Mesenchymal stem cell (in vitro differentiated cells and primary cell): ENCODE results near the gene EVC2.
A peak's percentile ranks its signal among the peaks of the same experiment; 100 is the strongest.

ENCODE experiments used
- DNase-seq: peaks from one replicate; pipeline ENCODE4 v3.0.0-alpha.2; 2013
- H2AFZ ChIP-seq: one replicate; pipeline ENCODE4 v1.6.1; 2013; ENCODE audit warnings: low read depth, mild to moderate bottlenecking, control low read depth, inconsistent platforms, low read length, moderate library complexity
- H2AK5ac ChIP-seq: 2 replicates; pipeline ENCODE4 v1.6.1; 2013; ENCODE audit warnings: low read length, moderate library complexity, mild to moderate bottlenecking, inconsistent platforms; ENCODE audit not compliant: severe bottlenecking
- H2BK120ac ChIP-seq: one replicate; pipeline ENCODE4 v1.6.1; 2013; ENCODE audit warnings: low read depth, mild to moderate bottlenecking, inconsistent platforms, low read length, moderate library complexity
- H2BK12ac ChIP-seq, 2 experiments: one replicate each; pipeline ENCODE4 v1.6.1; 2013; ENCODE audit warnings: inconsistent platforms in 2 of 2, low read length in 2 of 2, mild to moderate bottlenecking in 2 of 2, moderate library complexity in 2 of 2, control low read depth in 1 of 2
- H2BK15ac ChIP-seq: one replicate; pipeline ENCODE4 v1.6.1; 2013; ENCODE audit warnings: mild to moderate bottlenecking, low read depth, inconsistent platforms; ENCODE audit not compliant: poor library complexity, severe bottlenecking
- H2BK5ac ChIP-seq: 2 replicates; pipeline ENCODE4 v1.6.1; 2013; ENCODE audit warnings: low read depth, mild to moderate bottlenecking, low read length, control low read depth, inconsistent platforms; ENCODE audit not compliant: poor library complexity, severe bottlenecking
- H3K14ac ChIP-seq, 2 experiments: one replicate each; pipeline ENCODE4 v1.6.1; 2013; ENCODE audit warnings: inconsistent platforms in 2 of 2, low read length in 2 of 2, control low read depth in 1 of 2, mild to moderate bottlenecking in 1 of 2, moderate library complexity in 1 of 2
- H3K18ac ChIP-seq, 2 experiments: one replicate each; pipeline ENCODE4 v1.6.1; 2013; ENCODE audit warnings: inconsistent platforms in 2 of 2, low read length in 2 of 2, control low read depth in 1 of 2, low read depth in 1 of 2, mild to moderate bottlenecking in 1 of 2
- H3K23ac ChIP-seq, 2 experiments: one replicate each; pipeline ENCODE4 v1.6.1; 2013; ENCODE audit warnings: inconsistent platforms in 2 of 2, low read length in 2 of 2, mild to moderate bottlenecking in 2 of 2, moderate library complexity in 2 of 2, control low read depth in 1 of 2
- H3K27ac ChIP-seq: 2 replicates; pipeline ENCODE4 v1.5.1; 2013; ENCODE audit warnings: mild to moderate bottlenecking, moderate library complexity, low read length, control low read depth, inconsistent platforms; ENCODE audit not compliant: poor library complexity, severe bottlenecking
- H3K27me3 ChIP-seq, 2 experiments: 2 replicates each; pipeline versions ENCODE4 v1.6.1 to v1.7.0; 2013; ENCODE audit warnings: low read length in 2 of 2, mild to moderate bottlenecking in 2 of 2, moderate library complexity in 2 of 2, control low read depth in 1 of 2, inconsistent platforms in 1 of 2; ENCODE audit not compliant: control insufficient read depth in 1 of 2, insufficient read depth in 1 of 2
- H3K36me3 ChIP-seq, 2 experiments: 2 replicates each; pipeline versions ENCODE4 v1.6.1 to v1.7.0; 2013; ENCODE audit warnings: low read length in 2 of 2, control low read depth in 1 of 2, inconsistent platforms in 1 of 2, low read depth in 1 of 2, mild to moderate bottlenecking in 1 of 2; ENCODE audit not compliant: insufficient read depth in 2 of 2, control insufficient read depth in 1 of 2
- H3K4ac ChIP-seq, 2 experiments: one replicate each; pipeline ENCODE4 v1.6.1; 2013; ENCODE audit warnings: inconsistent platforms in 2 of 2, low read length in 2 of 2, mild to moderate bottlenecking in 2 of 2, moderate library complexity in 2 of 2, control low read depth in 1 of 2, low read depth in 1 of 2
- H3K4me1 ChIP-seq: 2 replicates; pipeline ENCODE4 v1.6.1; 2013; ENCODE audit warnings: low read depth, low read length, control low read depth; ENCODE audit not compliant: control insufficient read depth, insufficient read depth
- H3K4me2 ChIP-seq: 2 replicates; pipeline ENCODE4 v1.6.1; 2013; ENCODE audit warnings: low read length, mild to moderate bottlenecking, inconsistent platforms; ENCODE audit not compliant: poor library complexity, severe bottlenecking
- H3K4me3 ChIP-seq, 2 experiments: 2 replicates each; pipeline versions ENCODE4 v1.5.1 to v1.7.0; 2013; ENCODE audit warnings: low read length in 2 of 2, mild to moderate bottlenecking in 2 of 2, control low read depth in 1 of 2, low read depth in 1 of 2; ENCODE audit not compliant: insufficient read depth in 1 of 2
- H3K79me1 ChIP-seq: replicated peaks from 2 replicates; pipeline ENCODE4 v1.6.1; 2013; ENCODE audit warnings: mild to moderate bottlenecking, control low read depth, low read length, inconsistent platforms; ENCODE audit not compliant: poor library complexity, severe bottlenecking
- H3K9ac ChIP-seq: 2 replicates; pipeline ENCODE4 v1.7.0; 2013; ENCODE audit warnings: mild to moderate bottlenecking, low read length, moderate library complexity
- H3K9me3 ChIP-seq: 2 replicates; pipeline ENCODE4 v1.7.0; 2013; ENCODE audit warnings: mild to moderate bottlenecking, low read length; ENCODE audit not compliant: control insufficient read depth
- H4K8ac ChIP-seq: one replicate; pipeline ENCODE4 v1.6.1; 2013; ENCODE audit warnings: inconsistent platforms, mild to moderate bottlenecking, low read length, moderate library complexity
- H4K91ac ChIP-seq: one replicate; pipeline ENCODE4 v1.6.1; 2013; ENCODE audit warnings: mild to moderate bottlenecking, low read length, inconsistent platforms
- WGBS: methylation state at CpG from one replicate; pipeline ENCODE4 v1.1.7; 2013; ENCODE audit warnings: mixed read lengths; 5-methylcytosine and 5-hydroxymethylcytosine counted together

The EVC2 gene

GRCh38 chr4:5717449-5718158 is 9.2 kb upstream of the EVC2 start:
- peaks cover 7% of the 10 kb centered on the region for H3K9me3 ChIP-seq
- H3K4me3 ChIP-seq = no peak overlapping the region
- H3K4me2 ChIP-seq = no peak overlapping the region
- H3K27me3 ChIP-seq = no peaks in the 10 kb centered on the region
- H3K4ac ChIP-seq = no peak overlapping the region
- H2BK120ac ChIP-seq = no peak overlapping the region
- no peak overlapping the region for H3K27ac ChIP-seq
- H4K8ac ChIP-seq = no peak overlapping the region
- DNase-seq = no peak
- over 99% methylated on average over 4 of the region's 4 CpGs for WGBS
- H2AK5ac ChIP-seq = peak overlapping the region; percentile 66
- peaks cover 16 to 75% of the 10 kb centered on the region in 2 experiments for H3K36me3 ChIP-seq
- no peak overlapping the region for H2AFZ ChIP-seq
- no peak overlapping the region for H3K18ac ChIP-seq
- H2BK15ac ChIP-seq = no peak overlapping the region
- H3K79me1 ChIP-seq = peaks cover 28% of the 10 kb centered on the region
- no peak overlapping the region for H2BK12ac ChIP-seq
- no peak overlapping the region for H2BK5ac ChIP-seq
- H4K91ac ChIP-seq = no peak overlapping the region
- H3K14ac ChIP-seq = no peak overlapping the region
- H3K23ac ChIP-seq = no peak overlapping the region
- peaks cover 35% of the 10 kb centered on the region for H3K4me1 ChIP-seq
- no peak overlapping the region for H3K9ac ChIP-seq

GRCh38 chr4:5716391-5716790 is 8.0 kb upstream of the EVC2 start:
- Histone ChIP-seq H2AK5ac (no peak overlapping the region), H3K4me2 (no peak overlapping the region), H3K4me3 (no peak overlapping the region), H3K18ac (no peak overlapping the region), H4K91ac (no peak overlapping the region), H3K27ac (no peak overlapping the region), H3K9ac (no peak overlapping the region), H2BK12ac (no peak overlapping the region), H2BK15ac (no peak overlapping the region), H2AFZ (no peak overlapping the region), H3K27me3 (no peaks in the 10 kb centered on the region), H3K4ac (no peak overlapping the region), H2BK120ac (no peak overlapping the region), H2BK5ac (no peak overlapping the region), H3K4me1 (peaks cover 40% of the 10 kb centered on the region), H3K23ac (no peak overlapping the region), H3K9me3 (peaks cover 7% of the 10 kb centered on the region), H3K14ac (no peak overlapping the region), H3K79me1 (peaks cover 28% of the 10 kb centered on the region), H4K8ac (no peak overlapping the region), H3K36me3 (peaks cover 16 to 72% of the 10 kb centered on the region in 2 experiments)
- WGBS = 92% methylated on average over 1 of the region's 2 CpGs
- no peak for DNase-seq

GRCh38 chr4:5715357-5715756 is 7.0 kb upstream of the EVC2 start:
- H3K4ac ChIP-seq = no peak overlapping the region
- H3K23ac ChIP-seq = no peak overlapping the region
- no peak overlapping the region for H3K14ac ChIP-seq
- H2BK120ac ChIP-seq = no peak overlapping the region
- H4K8ac ChIP-seq = no peak overlapping the region
- no peaks in the 10 kb centered on the region for H3K27me3 ChIP-seq
- peaks cover 11 to 61% of the 10 kb centered on the region in 2 experiments for H3K36me3 ChIP-seq
- H2BK5ac ChIP-seq = no peak overlapping the region
- H4K91ac ChIP-seq = no peak overlapping the region
- no peak overlapping the region for H3K27ac ChIP-seq
- peaks cover 37% of the 10 kb centered on the region for H3K4me1 ChIP-seq
- DNase-seq = no peak
- no peak overlapping the region for H2AFZ ChIP-seq
- H3K79me1 ChIP-seq = peaks cover 24% of the 10 kb centered on the region
- H2BK15ac ChIP-seq = no peak overlapping the region
- 0% methylated on average over 1 of the region's 2 CpGs for WGBS
- no peak overlapping the region for H3K4me2 ChIP-seq
- no peak overlapping the region for H2BK12ac ChIP-seq
- H3K9me3 ChIP-seq = peaks cover 7% of the 10 kb centered on the region
- no peak overlapping the region for H2AK5ac ChIP-seq
- no peak overlapping the region for H3K18ac ChIP-seq
- peak overlapping the region in 1 of 2 experiments; percentile 19 for H3K4me3 ChIP-seq
- H3K9ac ChIP-seq = no peak overlapping the region

GRCh38 chr4:5713861-5714260 is 5.5 kb upstream of the EVC2 start:
- H3K27ac ChIP-seq = no peak overlapping the region
- H2AFZ ChIP-seq = no peak overlapping the region
- no peak overlapping the region for H3K18ac ChIP-seq
- no peaks in the 10 kb centered on the region for H3K27me3 ChIP-seq
- WGBS = 83% methylated on average over 6 of the region's 6 CpGs
- peaks cover 12% of the 10 kb centered on the region for H3K79me1 ChIP-seq
- no peak overlapping the region for H3K4ac ChIP-seq
- H3K14ac ChIP-seq = no peak overlapping the region
- no peak overlapping the region for H2BK12ac ChIP-seq
- no peak overlapping the region for H3K4me2 ChIP-seq
- no peak overlapping the region for H2BK5ac ChIP-seq
- H3K4me1 ChIP-seq = peaks cover 33% of the 10 kb centered on the region
- H2AK5ac ChIP-seq = no peak overlapping the region
- H2BK15ac ChIP-seq = no peak overlapping the region
- H3K23ac ChIP-seq = no peak overlapping the region
- H3K4me3 ChIP-seq = no peak overlapping the region
- no peak overlapping the region for H4K8ac ChIP-seq
- H3K9ac ChIP-seq = no peak overlapping the region
- no peak for DNase-seq
- peaks cover 1 to 47% of the 10 kb centered on the region in 2 experiments for H3K36me3 ChIP-seq
- no peak overlapping the region for H4K91ac ChIP-seq
- H2BK120ac ChIP-seq = no peak overlapping the region
- peaks cover 7% of the 10 kb centered on the region for H3K9me3 ChIP-seq
